HT-29 (cell line): ENCODE results near the gene DUSP2. TPM values are rescaled to one million over a fixed set of nuclear protein-coding genes. Genes with fewer than 3 reads are reported as not detected.

Source experiments
- DNase-seq: peaks from one replicate; pipeline ENCODE4 v3.0.0-alpha.2; 2015; ENCODE audit warnings: low spot score
- total RNA-seq: library from RNA; depleted of rRNA; stranded (reverse); fragments of >200 nt; shearing (Covaris generic); gene quantifications from 2 replicates; pipeline ENCODE4 v1.2.3, GENCODE V29; 2014; rRNA removed

DUSP2 gene, protein sequence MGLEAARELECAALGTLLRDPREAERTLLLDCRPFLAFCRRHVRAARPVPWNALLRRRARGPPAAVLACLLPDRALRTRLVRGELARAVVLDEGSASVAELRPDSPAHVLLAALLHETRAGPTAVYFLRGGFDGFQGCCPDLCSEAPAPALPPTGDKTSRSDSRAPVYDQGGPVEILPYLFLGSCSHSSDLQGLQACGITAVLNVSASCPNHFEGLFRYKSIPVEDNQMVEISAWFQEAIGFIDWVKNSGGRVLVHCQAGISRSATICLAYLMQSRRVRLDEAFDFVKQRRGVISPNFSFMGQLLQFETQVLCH
- total RNA-seq = 73.5 and 75.7 TPM in 2 replicates

DNA sequence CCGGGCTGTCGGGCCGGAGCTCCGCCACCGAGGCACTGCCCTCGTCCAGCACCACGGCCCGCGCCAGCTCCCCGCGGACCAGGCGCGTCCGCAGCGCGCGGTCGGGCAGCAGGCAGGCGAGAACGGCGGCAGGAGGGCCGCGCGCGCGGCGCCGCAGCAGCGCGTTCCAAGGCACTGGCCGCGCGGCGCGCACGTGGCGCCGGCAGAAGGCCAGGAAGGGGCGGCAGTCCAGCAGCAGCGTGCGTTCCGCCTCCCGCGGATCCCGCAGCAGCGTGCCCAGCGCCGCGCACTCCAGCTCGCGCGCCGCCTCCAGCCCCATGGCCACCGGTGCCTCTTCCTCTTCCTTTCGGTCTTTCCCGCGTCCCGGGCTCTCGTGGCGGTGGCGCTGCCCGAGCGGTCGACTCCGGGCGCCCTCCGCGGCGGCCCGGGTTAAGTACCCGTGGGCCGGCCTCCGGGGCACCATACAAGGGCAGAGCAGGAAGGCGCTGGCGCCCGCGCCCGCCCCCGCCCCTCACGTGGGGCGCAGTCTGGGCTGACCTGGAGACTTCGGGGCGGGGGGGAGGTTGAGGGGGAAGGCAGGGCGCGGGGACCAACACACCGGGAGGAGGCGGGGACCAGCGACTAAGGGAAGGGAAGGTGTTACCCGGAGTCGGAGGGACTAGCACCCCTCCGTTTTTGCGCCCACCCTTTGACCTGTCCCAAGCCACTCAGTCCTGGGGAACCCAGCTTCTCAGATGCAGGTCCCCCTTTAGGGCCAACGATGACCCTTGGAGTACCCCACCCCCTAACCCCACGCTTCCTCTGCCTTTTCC is at the start of gene DUSP2:
TSS of gene DUSP2 (minus strand) at position 405 of the 812 bp plus-strand sequence. CDS start at position 319, 86 bp downstream.
- DNase-seq = peak; percentile 81

- no peak for DNase-seq
Observed at GRCh38 chr2:96191937-96192670, 46.9 kb upstream of the DUSP2 start.

DNA sequence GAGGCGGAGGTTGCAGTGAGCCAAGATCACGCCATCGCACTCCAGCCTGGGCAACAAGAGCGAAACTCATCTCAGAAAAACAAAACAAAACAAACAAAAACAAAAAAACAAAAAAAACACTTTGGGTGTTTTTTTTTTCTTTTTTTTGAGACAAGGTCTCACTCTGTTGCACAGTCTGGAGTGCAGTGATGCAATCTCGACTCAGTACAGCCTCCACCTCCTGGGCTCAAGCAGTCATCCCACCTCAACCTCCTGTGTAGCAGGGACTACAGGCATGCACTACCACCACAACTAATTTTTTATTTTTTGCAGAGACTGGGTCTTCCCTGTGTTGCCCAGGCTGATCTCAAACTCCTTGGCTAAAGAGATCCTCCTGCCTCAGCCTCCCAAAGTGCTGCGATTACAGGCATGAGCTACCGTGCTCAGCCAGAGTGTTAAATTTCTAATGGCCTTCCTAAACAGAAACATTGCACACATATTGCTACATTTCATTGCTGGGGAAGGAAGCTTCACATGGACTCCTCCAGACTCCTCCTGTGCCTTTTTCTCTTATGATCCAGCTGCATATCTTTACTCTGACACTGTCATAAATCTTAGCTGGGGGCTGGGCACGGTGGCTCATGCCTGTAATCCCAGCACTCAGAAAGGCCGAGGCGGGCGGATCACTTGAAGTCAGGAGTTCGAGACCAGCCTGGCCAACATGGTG is 43.7 kb upstream of the DUSP2 start:
- no peak for DNase-seq

DNA sequence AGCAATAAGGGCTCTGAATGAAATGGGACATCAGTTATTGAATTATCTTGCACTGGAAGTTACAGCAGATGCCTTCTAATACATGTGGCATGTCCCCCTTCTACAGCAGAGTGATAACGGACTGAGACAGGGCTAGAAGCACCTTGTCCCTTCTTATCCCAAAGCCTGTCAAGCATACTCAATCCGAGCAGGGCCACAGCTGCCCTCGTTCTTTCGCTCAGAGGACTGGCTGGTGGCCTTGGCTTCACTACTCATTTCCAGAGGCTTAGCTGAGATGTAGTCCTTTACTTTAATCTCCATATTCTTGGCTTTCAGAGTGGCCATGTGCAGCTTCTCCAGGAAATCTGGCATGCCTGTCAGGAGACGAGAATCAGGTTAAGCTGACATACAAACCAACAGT is 41.3 kb upstream of the DUSP2 start:
- no peak for DNase-seq

DNA sequence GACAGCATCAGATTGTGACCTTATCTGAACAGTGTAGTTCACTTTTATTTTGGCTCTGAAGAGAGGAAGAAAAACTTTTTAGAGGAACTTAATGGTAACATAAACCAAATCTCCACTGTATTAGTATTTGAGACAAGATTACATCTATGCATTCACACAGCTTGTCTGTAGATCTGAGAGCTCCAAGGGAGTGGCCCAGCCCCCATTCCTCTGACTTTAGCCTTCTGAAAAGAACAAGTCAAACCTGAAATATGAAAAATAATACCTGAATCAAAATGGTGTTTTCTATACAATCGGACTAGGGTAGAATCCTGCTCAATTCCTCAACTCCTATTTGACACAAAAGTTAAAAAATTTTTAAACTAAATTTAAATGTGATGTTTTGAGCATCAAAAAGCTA is 40.3 kb upstream of the DUSP2 start:
- no peak for DNase-seq

DNA sequence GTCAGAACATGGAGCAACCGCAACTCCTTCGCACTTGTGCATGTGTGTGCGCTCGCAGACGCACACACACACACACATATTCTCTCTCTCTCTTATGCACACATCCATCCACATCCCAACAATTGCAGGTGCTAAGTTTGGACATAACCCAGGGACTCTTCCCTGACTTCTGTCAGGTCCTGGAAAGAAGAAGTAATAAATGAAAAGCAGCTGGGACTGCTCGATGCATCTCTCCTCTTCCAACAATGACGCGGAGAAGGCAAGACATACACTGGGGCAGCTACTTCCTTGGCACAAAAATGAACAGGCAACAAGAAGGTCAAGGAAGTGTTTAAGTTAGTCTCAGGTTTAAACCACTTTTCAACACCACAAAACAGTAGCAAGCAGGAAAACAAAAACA is 39.7 kb upstream of the DUSP2 start:
- no peak for DNase-seq

DNA sequence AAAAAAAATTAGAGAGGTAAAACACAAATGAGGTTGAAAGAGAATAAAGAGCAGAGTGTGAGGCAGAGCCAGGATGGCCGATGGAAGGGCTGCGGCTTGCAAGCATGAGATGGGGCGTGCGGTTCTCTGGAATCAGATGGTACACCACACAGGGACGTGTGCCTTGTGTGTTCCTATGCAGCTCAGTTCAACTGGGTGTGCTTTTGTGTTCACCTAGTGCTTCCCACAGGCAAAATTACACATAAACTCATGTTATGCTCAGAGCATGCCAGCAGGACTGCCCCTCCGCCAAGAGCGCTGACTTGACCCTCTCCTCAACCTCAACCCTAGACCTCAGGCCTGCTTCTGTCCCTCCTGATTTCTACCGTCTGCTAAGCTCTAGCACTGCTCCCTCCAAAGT is 38.9 kb upstream of the DUSP2 start:
- DNase-seq = no peak

DNA sequence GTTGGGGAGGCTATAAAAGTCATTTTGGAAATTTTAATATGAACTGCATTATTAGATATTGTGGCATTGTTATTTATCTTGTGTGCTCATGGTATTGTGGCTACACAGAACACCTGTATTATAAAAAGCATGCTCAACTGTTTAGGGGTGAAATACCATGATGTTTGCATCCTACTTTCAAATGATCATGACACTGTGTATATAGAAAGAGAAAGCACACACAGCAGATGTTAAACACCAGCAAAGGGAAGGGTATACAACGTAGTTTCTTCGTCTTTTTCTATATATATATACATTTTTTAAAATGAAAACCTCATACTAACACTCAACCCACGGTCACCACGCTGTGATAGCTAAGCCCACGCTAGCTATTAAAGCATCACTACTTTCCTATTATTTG is 36.3 kb upstream of the DUSP2 start:
- DNase-seq = no peak

DNA sequence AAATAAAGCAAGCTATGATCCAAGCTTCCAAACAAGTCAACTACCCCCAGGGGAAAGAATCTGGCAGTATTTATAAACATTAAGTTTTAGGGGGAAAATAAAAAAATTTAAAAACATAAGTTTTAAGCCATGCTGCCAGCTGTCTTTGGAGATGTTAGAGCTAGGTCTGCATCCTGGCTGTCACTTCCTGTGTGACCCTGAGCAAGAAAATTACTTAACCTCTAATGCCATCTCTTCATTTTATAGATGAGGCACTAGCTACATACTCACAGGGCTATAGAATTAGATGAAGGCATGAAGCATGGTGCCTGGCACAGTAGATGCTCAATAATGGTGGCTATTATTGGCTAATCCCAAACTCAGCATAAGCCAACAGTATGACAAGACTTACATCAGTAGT is 35.3 kb upstream of the DUSP2 start:
- DNase-seq = no peak

DNA sequence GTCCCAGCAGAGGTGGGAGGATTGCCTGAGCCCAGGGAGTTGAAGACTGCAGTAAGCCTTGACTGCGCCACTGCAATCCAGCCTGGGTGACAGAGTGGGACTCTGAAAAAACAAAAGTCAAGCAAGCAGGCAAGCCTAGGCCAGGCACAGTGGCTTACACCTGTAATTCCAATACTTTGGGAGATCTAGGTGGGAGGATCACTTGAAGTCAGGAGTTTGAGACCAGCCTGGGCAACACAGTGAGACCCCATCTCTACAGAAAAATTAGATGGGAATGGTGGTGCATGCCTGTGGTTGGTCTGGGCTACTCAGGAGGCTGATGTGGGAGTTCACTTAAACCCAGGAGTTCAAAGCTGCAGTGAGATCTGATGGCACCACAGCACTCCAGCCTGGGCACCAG is 34.8 kb upstream of the DUSP2 start:
- DNase-seq = no peak

GRCh38 chr2:96176661-96177060 is 31.4 kb upstream of the DUSP2 start:
- no peak for DNase-seq

DNA sequence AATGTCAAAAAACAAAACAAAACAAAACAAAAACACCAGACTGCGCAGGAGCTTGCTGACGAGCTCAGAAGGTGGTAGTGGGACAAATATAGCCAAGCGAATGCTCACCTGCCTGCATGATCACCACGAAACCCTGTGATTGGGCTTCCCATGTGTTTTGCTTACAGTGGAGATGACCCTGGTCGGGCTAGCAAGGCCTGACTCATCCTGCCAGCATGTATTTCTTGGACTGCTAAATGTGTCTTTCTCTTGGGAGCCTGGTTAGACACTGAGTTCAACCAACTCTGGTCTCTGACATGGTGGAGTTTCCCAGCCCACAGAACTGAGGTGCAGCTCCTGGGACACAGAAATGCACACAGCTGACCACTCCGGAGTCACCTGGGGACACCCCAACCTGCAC is 30.7 kb upstream of the DUSP2 start:
- no peak for DNase-seq

DNA sequence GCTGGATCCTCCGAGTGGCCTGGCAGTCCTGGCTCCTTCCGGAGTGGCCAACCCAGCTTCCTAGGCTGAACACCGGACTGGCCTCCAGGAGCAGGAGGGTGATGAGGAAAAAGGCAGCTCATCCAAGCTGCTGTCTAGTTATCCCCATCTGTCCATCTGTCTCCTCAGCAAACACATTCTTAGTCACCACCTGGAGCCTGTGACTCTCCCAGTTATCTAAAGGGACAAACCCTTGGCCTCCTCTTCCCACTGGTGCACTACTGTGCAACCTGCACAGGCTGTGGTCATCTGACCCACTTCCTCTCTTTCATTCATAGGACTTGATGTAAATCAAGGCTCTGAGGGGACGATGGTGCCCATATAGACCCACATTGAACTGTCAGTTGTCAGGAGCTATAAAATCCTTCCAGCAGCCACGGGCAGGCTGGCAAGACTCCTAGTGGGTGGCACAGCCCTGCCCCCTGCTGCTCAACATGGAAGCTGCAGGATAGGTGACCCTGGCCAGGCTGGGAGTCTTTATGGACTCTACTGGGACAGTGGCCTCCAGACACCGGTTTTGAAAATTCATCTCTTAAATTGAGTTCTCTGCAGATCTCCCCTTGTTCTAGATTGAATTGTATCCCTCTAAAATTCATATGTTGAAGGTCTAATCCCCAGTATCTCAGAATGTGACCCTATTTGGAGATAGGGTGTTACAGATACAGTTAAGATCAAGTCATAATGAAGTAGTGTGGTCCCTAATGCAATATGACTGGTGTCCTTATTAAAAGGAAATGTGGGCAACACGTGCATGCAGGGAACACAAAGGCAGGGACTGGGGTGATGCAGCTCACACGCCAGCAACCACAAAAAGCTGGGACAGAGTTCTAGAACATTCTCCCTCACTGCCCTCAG is 29.3 kb upstream of the DUSP2 start:
- DNase-seq = peak; percentile 92

DNA sequence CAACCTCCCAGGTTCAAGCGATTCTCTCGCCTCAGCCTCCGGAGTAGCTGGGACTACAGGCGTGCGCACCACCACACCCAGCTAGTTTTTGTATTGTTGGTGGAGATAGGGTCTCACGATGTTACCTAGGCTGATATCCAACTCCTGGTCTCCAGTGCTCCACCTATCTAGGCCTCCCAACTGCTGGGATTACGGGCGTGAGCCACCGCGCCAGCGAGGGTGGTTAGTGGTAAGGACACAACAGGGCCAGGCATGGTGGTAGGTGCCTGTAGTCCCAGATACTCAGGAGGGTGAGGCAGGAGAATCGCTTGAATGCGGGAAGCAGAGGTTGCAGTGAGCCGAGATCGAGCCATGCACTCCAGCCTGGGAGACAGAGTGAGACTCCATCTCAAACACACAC is 26.6 kb upstream of the DUSP2 start:
- DNase-seq = no peak

- no peak for DNase-seq
Observed at GRCh38 chr2:96170626-96171025, 25.4 kb upstream of the DUSP2 start.

DNA sequence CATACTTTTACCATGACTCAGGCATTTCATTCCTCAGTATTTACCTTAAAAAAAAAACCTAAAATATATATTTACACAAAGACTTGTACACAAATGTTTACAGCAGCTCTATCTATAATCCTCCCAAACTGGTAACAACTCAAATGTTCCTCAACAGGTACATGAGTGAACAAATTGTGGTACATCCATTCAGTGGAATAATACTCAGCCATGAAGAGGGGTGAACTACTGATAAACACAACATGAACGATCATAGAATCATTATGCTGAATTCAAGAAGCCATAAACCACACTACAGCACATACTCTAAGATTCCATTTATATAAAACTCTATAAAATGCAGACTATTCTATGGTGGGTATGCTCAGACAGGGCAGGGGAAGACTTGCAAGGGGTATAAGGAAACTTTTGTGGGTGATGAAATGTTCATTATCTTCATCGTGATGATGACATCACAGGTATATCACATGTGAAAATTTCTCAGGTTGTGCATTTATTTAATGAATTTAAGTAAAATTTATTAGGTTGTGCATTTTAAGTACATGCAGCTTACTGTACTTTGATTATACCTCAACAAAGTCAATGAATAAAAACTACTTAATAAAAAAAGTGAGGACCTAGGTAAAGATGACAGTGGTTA is 24.7 kb upstream of the DUSP2 start:
- DNase-seq = no peak

DNA sequence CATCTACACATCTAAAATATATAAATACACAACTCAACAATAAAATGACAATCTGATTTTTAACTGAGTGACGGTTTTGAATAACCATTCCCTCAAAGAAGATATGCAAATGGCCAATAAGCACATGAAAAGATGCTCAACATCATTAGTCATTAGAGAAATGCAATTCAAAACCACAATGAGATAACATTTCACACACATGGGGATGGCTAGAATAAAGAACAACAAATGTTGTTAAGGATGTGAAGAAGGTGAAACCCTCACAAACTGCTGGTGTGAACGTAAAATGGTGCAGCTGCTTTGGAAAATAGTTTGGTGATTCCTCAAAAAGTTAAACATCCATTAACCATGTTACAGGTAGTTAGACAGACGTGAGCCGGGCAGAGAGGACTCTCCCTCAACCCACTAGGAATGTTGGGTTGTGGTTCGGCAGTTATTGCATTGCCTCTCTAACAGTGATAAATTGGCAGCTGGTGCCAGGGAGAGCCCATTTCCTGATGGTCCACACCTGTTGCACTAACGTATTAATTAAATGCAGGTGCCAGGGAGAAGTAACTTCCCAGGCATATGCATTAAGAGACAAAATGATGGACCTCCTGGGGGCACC is 22.3 kb upstream of the DUSP2 start:
- no peak for DNase-seq

- DNase-seq = no peak
Observed at GRCh38 chr2:96164459-96165184, 19.4 kb upstream of the DUSP2 start.
